Measurements from ENCODE around the gene LRRC3.
A peak's percentile ranks its signal among the peaks of the same experiment; 100 is the strongest.

LRRC3 gene

GRCh38 chr21:44424608-44425306 is 30.6 kb upstream of the LRRC3 start:
- no peak for DNase-seq

- DNase-seq, result no peak
These were observed 29.9 kb upstream of the LRRC3 start for GRCh38 chr21:44425307-44425894.

DNA sequence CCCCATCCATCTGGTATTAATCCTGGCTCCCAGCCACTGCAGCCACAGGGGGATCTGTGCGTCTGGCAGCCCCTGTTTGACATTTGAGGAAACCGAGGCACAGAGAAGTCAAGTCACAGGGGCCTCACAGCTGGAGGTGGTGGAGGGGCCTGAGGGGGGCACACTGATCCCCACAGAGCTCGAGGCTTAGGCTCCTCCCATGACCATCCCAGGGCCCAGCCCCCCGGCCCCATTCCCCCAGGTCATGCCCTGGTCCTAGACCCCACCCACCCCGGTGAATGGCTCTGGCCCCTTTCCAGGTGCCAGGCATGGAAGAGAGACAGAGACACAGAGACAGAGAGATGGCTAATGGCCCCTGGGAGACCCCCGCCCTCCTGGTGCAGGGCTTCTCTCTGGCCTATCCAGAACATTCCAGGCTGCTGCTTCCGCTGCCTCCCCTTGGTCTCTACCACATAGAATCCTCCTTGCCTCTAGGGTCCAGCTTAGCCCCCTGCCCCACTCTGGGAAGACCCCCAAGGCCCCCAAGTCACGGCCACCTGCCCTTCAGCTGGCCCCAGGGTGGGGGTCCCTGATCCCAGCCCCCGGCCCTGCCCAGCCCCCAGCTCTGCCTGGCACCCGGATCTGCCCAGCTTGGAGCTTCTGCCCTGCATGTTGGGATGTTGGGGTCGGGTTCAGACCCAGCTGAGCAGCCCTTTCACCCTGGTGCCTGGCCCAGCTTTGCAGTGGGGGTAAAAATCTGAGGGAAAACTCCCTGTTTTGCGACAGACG is 29.2 kb upstream of the LRRC3 start:
- DNase-seq, result no peak

DNA sequence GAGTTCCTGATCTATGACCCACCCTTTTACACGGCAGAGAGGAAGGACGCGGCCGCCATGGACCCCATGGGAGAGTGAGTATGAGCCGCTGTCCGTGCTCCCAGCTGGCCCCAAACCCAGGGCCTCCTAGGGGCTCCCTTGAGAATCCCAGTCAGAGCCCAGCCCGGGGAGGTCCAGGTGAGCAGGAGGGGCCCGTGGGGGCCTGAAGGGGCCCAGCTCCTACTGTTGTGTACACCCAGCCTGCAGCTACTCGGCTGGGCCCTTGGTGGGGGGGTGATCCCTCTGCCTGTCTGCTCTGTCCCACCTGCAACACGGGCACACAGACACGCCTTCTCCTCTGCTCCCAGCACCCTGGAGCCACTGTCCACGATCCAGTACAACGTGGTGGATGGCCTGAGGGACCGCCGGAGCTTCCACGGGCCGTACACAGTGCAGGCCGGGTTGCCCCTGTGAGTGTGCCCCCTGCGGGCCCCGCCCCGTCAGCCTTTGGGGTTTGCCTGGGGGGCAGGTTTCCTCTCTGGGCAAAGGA is 28.6 kb upstream of the LRRC3 start:
- no peak for DNase-seq

GRCh38 chr21:44427241-44428120 is 27.8 kb upstream of the LRRC3 start:
- DNase-seq, result no peak

- DNase-seq, result peak in 4 of 5 donors; percentile 21 to 61 (median 41)
These were observed 26.9 kb upstream of the LRRC3 start for GRCh38 chr21:44428281-44428960.

DNA sequence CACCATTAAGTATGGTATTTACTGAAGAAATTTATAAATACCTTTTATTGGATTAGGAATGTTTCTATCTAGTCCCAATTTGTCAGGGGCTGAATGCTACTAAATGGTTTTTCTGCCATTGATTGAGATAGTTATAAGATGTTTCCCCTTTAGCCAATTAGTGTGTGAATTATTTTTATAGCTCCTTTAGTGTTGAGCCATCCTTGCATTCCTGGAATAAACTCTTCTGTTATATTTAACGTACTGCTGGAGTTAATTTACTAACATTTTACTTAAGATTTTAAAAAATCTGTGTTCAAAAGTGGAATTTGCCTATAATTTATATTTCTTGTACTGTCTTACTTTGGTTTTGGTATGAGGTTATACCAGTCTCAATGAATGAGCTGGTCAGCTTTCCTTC is 25.4 kb upstream of the LRRC3 start:
- DNase-seq, result no peak

- no peak for DNase-seq
These were observed 24.0 kb upstream of the LRRC3 start for GRCh38 chr21:44431300-44431699.

DNA sequence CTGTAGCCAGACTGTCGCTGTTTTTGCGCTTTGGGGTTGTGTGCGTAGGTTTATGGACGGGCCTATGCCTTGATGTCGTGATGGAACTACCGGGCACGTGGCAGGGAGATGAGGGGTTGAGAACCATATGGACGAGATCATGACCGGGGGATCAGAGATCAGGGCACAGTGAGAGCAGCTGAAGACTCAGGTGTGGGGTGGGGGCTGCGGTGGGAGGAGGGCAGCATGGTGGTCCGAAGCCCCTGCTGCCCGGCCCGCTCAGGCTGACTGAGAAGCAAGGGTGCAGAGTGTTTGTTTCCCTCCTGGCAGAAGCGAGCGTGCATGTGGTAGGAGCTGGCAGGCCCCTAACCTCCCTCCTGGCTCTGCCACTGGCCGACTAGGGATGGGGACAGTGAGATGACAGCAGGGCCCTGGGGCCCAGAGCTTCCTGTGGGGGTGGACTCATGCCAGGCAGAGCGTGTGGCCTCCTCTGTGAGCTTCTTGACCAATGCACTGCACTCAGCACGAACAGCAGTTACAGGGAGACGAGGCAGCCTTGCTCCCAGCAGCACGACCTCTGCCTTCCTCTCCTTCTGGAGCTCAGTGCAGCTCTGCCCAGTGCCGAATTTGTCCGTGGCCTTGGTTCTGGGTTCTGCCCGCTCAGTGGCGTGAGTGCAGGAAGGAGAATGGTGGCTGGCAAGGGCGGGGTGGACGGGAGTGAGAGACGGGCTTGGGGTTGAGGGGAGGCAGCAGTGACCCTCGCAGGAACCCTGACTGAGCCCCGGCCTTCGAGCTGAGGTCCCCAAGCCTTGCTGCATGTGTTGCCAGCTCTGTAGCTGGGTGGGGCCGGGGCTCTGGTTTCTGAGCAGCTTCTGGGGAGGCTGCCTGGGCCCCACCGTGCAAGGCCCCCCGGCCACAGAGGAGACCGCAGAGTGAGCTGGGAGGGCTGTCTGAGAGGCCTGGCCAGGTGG is 22.2 kb upstream of the LRRC3 start:
- no peak for DNase-seq

DNA sequence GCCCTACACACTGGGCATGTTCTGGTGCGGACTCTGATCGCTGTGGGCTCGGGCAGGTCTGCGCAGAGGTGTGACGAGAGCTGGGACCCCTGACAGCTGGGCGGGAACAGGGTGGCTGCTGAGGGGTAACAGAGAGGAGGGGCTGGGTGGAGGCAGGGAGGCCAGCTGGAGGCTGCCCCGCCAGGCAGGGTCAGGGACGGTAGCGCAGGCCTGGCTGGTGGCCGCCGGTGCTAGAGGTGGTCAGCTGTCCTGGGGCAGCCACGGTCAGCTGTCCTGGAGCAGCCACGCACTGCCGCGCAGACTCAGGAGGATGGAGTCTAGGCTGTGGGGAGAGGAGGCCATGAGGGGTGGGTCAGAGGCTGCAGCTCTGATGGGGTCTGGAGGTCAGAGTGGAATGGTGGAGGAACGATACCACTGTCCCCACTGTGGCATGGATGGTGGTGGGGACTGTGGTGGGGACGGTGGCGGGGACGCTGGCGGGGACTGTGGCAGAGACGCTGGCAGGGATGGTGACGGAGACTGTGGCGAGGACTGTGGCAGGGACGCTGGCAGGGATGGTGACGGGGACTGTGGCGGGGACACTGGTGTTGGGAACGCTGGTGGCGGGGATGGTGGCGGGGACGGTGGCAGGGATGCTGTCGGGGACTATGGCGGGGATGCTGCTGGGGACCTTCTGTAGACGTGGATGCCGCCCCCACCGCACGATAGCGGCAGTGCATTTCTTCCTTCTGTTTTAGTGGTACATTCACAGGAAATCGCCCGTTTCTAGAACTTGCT is 21.3 kb upstream of the LRRC3 start:
- DNase-seq, result no peak

DNA sequence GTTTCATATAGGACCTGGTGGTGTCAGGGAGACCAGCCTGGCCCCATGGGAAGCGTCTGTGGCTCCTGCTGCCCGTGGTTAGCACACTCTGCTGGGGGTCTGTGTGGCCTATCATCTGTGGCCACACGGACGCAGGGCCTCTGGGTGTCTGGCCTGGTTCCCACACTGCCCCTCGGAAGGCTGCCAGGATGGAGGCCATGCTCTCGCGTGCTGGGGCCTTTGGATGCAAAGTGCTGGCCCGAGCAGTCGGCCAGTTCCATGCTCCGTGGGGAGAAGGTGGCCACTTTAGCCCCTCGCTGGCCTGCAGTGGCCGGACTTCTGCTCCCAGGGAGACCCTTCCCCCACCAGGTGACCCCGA is 20.8 kb upstream of the LRRC3 start:
- no peak for DNase-seq

- peak in 1 of 5 donors; percentile 6 for DNase-seq
These were observed 20.2 kb upstream of the LRRC3 start for GRCh38 chr21:44434936-44435635.

DNA sequence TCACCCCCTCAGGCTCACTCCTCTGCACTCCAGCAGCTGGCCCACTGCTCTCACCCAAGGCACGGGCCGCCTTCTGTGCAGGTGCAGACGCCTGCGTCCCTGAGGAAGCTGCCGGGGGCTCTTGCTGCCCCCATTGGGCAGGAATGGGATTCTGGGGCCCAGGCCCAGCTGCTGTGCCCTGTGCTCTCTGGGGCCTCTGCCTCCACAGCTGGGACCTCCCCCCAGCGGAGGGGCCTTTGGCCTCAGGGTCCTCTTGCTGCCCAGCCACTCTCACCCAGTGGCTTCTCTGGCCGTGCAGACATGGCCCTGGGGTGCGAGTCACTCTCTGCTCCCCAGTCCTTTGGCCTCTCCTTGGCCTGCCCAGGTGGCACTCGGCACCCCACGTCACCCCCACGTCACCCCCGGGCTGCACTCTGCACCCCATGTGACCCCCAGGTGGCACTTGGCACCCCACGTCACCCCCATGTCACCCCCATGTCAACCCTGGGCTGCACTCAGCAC is 19.1 kb upstream of the LRRC3 start:
- DNase-seq, result no peak

DNA sequence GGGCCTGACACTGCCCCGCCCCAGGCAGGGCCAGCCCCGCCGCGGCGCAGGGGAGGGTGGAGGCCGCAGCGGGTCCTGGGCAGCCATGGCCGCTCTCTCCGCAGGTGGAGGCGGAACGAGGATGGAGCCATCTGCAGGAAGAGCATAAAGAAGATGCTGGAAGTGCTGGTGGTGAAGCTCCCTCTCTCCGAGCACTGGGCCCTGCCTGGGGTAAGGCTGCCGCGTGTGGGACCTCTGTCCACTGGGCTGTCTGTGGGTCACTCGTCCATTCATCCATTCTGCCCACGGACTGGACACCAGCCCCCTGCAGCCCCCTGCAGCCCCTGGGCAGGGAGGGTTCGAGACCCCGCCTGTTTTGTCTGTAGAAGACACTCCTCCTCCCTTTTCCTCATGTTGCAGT is 18.4 kb upstream of the LRRC3 start:
- no peak for DNase-seq

DNA sequence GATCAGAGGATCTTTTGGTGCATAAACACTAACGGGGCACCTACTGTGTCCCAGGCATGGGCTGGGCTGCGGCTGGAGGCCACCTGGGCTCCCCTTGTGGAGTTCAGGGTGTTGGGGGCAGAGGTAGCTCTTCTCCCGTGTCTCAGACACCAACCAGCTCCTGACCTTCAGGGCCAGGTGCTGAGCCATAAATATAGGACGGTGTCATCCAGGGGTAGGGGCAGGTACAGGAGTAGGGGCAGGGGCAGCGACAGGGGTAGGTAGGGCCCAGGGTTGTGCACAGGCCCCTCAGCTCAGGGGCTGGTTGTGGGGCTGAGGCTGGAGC is 18.0 kb upstream of the LRRC3 start:
- no peak for DNase-seq

DNA sequence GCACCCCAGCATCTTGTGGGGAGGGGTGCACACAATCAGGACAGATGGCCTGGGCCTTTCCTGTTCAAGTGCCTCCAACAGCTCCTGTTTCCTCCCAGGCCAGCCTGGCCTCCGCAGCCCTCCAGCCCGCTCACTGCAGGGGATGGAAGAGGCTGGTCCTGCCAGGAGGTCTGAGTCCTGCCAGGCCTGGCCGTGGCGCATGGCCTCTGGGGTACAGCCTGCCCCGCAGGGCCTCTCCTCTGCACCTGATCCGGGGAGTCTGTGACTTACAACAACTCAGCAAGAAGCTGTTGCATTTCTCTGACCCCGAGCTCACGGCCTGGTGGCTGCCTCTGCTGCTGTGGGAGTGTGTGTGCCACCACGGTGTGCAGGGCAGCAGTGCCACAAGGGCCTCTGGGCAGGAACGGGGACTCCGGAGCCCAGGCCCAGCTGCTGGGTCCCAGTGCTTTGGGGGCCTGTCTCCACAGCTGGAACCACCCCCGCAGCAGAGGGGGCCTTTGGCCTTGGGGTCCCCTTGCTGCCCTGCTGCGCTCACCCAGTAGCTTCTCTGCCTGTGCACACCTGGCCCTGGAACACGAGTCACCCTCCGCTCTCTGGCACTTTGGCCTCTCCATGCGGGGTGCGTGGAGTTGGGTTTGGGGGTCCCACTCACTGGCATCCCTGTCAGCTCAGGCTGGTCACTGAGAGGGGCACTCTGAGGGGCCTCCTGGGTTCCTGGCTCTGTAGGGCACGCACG is 17.4 kb upstream of the LRRC3 start:
- DNase-seq, result peak in 1 of 5 donors; percentile 8

DNA sequence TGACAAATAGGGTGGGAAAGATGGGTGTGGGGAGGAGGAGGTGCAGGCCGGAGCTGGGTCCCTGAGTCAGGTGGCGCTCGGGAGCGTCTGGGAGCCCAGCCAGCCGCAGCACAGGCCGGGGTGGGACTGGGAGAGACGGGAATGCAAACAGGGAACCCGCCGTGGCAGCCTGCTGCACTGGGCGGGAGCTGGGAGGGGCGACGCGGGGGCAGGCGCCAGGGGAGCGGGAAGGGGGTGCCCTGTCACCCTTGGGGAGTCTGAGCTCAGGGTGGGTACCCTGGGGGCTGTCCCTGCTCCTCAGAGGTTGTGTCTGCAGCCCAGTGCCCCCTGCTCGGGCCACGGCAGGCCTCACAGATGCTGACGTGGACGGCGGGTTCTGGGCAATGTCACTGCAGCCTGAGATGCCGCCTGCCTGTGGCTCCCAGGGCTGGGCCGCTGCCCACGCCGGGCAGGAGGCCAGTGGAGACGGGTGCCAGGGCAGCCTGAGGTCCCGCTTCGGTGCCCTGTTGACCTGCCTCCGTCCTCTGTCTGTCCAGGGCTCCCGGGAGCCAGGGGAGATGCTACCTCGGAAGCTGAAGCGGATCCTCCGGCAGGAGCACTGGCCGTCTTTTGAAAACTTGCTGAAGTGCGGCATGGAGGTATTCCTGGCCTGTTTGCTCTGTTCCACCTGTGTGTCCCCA is 16.6 kb upstream of the LRRC3 start:
- DNase-seq, result peak in 1 of 5 donors; percentile 9

DNA sequence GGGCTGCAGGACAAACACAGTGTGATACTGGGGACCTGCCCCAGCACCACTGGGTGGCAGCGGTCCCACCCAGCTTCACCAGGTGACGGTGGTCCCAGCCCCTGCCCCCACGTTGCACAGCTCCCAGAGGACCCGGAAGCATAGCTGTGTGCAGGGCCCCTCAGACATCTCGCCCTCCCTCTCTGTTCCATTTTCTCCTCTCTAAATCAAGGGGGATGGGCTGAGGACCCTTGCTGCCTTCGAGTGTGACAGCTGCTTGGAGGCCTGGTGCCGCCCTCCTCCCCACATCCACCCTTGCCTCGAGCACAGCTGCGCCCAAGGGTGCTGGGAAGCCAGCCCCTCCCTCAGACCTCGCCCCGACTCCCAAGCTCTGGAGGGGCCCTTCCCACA is 16.1 kb upstream of the LRRC3 start:
- DNase-seq, result no peak
